GM10248 (cell line): Measurements from ENCODE around the gene MTARC1.

ENCODE experiments used
- CTCF ChIA-PET: fragments of 300-600 bp; sonication (Branson Sonifier 250); formaldehyde crosslinking; extraction: SDS; loops from one replicate; lab custom pipeline; 2021; ENCODE audit warnings: antibody characterized with exemption; lab: Yijun Ruan, JAX
- POLR2A ChIA-PET: fragments of 350-650 bp; sonication (Branson Sonifier 250); formaldehyde crosslinking; extraction: SDS; loops from one replicate; lab custom pipeline; 2020; ENCODE audit warnings: antibody characterized with exemption; lab: Yijun Ruan, JAX
- DNase-seq: peaks from one replicate; pipeline ENCODE4 v3.0.0; 2012; ENCODE audit errors: extremely low spot score
- TF ChIP-seq, protein P1 (sequence below): IDR thresholded peaks from 2 replicates; pipeline ENCODE4 v1.5.1; 2012; ENCODE audit warnings: mild to moderate bottlenecking, low read depth; ENCODE audit errors: extremely low read depth, missing control alignments, control extremely low read depth

Gene MTARC1

DNA sequence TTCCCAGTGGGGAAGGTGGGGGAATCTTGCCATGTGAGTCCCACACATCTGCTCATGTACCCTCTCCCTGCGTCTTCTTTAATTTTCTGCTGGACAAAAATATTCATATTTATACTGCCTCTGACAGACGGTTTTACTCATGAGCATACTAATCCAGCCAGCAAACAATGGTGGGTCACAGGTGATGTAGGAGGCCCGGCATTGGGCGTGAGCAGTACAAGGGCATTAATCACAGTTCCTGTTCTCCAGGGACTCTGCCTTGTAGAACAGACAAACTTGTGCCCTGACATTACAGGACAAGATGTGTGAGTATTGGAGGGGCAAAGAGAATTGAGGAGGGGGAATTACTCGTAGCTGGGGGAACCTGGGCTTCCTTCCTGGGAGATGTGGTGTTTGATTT, 25.0 kb downstream of the MTARC1 start:
- DNase-seq: no peak
- TF ChIP-seq, protein P1, sequence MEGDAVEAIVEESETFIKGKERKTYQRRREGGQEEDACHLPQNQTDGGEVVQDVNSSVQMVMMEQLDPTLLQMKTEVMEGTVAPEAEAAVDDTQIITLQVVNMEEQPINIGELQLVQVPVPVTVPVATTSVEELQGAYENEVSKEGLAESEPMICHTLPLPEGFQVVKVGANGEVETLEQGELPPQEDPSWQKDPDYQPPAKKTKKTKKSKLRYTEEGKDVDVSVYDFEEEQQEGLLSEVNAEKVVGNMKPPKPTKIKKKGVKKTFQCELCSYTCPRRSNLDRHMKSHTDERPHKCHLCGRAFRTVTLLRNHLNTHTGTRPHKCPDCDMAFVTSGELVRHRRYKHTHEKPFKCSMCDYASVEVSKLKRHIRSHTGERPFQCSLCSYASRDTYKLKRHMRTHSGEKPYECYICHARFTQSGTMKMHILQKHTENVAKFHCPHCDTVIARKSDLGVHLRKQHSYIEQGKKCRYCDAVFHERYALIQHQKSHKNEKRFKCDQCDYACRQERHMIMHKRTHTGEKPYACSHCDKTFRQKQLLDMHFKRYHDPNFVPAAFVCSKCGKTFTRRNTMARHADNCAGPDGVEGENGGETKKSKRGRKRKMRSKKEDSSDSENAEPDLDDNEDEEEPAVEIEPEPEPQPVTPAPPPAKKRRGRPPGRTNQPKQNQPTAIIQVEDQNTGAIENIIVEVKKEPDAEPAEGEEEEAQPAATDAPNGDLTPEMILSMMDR: no peak
- ChIA-PET CTCF (interaction anchor here (1.3 to 4.0 kb wide), 6 partner anchors 11 to 1644 kb away, joined by 3 to 29 read pairs (median 9); partner anchors contain the start of gene MTARC1), POLR2A (interaction anchor here (0.6 kb wide), 1 partner anchor 623 kb away, joined by 3 read pairs; no protein-coding TSS in a partner anchor)

DNA sequence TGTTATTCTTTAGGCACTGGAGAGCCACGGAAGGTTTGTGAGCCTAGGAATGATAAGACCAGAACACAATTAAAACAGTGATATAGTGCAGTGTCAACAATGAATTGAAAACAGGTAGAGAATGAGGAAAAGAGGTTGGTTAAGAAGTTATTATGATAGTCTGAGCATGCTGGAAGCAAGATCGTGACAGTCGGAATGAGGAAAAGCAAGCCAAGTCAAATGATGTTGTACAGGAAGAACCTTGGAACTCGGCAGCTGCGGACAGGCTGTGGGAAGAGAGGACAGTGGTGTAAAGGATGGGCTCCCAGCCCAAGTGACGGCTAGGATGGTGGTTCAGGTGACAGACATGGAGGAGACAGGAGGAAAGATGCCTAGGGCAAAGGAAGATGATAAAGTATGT, 25.6 kb downstream of the MTARC1 start:
- ChIA-PET CTCF (interaction anchor here (4.0 kb wide), 1 partner anchor 12 kb away, joined by 19 read pairs; no protein-coding TSS in a partner anchor), POLR2A (no interaction called here)
- no peak for DNase-seq
- TF ChIP-seq, protein P1: no peak

GRCh38 chr1:220813013-220813412, 26.3 kb downstream of the MTARC1 start:
- TF ChIP-seq, protein P1: no peak
- no peak for DNase-seq
- ChIA-PET CTCF (interaction anchor here (0.5 kb wide), 1 partner anchor 11 kb away, joined by 3 read pairs; no protein-coding TSS in a partner anchor), POLR2A (no interaction called here)

- ChIA-PET CTCF (interaction anchor here (0.6 kb wide), 1 partner anchor 141 kb away, joined by 3 read pairs; no protein-coding TSS in a partner anchor), POLR2A (no interaction called here)
- TF ChIP-seq, protein P1: no peak
- DNase-seq: no peak
These were observed 28.7 kb downstream of the MTARC1 start for GRCh38 chr1:220815409-220815808.

- no peak for DNase-seq
- ChIA-PET CTCF (no interaction called here), POLR2A (no interaction called here)
- TF ChIP-seq, protein P1: no peak
These were observed 31.2 kb downstream of the MTARC1 start for GRCh38 chr1:220817907-220818306.

DNA sequence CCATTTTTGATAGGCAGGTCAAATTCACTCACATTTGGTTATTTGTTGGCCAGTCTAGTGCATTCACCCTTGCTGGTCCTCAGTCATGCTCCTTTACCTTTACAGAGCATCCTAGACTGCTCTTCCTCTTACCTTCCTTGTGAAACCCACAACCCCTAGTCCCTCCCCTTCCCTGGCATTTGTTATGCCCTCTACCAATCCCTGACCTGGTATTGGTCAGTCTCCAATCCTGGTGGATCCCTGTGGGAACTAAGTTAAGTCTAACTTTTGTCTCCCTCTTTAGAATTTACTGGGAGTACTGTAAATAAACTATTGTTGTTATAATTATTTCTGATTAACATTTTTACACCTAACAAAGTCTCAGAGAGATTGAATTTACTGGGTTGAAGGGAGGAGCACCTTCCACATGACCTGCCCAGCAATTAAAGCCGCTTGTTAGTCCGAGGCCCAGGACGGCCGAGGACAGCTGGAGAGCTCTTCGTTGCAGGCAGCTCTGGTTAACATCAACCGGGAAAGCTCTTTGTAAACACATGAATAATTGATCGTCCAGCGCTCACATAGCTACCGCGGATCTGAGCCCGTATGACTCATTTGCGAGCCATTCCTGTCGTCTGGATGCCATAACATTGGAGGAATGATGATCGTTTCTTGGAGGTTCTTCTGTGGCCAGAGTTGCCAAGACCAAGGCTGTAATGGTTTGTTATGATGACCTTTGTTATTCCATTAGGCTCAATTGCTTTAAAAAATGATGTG, 31.9 kb downstream of the MTARC1 start:
- POLR2A ChIA-PET: no interaction called here
- CTCF ChIA-PET: interaction anchor here (1.0 kb wide), 1 partner anchor 9 kb away, joined by 3 read pairs; no protein-coding TSS in a partner anchor

More for the DNA sequence above, 31.9 kb downstream of the MTARC1 start:
- TF ChIP-seq, protein P1: no peak
- DNase-seq: no peak
